ENCODE results near the gene MCUR1.
"Not testable (repeated sequence)": the region's sequence is repeated elsewhere in the genome, so short reads cannot be mapped to it uniquely, and the experiment has no call there.

MCUR1 gene, protein sequence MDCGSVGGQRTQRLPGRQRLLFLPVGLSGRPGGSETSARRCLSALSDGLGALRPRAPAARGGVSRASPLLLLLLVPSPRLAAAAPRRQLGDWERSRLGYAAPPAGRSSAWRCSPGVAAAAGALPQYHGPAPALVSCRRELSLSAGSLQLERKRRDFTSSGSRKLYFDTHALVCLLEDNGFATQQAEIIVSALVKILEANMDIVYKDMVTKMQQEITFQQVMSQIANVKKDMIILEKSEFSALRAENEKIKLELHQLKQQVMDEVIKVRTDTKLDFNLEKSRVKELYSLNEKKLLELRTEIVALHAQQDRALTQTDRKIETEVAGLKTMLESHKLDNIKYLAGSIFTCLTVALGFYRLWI

DNA sequence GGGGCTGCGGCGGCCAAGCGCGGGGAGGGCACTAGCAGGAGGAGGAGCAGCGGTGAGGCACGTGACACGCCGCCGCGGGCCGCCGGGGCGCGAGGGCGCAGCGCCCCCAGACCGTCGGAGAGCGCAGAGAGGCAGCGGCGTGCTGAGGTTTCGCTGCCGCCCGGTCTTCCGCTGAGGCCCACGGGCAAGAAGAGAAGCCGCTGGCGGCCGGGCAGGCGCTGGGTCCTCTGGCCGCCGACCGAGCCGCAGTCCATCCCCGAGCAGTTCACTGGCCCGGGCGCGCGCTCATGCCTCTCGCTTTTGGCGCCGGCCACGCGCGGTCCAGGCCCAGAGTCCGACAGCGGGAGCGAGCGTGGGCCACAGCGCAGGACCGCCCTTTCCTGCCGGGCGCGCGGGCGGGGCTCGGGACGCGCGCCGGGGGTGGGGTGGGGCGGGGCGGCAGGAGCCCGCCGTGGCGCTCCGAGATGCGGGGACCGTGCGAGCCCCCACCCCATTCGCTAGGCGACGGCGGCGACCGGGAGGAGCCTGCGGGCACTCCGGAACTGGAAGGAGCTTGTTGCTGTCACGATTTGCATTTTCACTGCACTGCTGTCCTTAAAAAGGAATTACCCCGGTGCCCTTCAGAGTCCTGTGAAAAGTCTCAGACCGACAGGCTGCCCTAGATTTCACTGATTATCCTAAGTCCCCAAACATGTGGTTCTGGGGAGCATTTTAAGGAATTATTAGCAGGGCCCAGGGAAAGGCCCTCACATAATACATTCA lies at the start of gene MCUR1:
Gene MCUR1, minus strand, starts transcription at position 382 of the 762 bp plus-strand sequence. Its CDS starts 128 bp downstream, at position 254.
- peak; percentile 78 for DNase-seq (ENCODE audit: low read depth)
- peak within 1 kb of the TSS; percentile 72 for H3K4me3 ChIP-seq (ENCODE audit: low read length)
- TF ChIP-seq, protein P1, sequence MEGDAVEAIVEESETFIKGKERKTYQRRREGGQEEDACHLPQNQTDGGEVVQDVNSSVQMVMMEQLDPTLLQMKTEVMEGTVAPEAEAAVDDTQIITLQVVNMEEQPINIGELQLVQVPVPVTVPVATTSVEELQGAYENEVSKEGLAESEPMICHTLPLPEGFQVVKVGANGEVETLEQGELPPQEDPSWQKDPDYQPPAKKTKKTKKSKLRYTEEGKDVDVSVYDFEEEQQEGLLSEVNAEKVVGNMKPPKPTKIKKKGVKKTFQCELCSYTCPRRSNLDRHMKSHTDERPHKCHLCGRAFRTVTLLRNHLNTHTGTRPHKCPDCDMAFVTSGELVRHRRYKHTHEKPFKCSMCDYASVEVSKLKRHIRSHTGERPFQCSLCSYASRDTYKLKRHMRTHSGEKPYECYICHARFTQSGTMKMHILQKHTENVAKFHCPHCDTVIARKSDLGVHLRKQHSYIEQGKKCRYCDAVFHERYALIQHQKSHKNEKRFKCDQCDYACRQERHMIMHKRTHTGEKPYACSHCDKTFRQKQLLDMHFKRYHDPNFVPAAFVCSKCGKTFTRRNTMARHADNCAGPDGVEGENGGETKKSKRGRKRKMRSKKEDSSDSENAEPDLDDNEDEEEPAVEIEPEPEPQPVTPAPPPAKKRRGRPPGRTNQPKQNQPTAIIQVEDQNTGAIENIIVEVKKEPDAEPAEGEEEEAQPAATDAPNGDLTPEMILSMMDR (conservative IDR thresholded peaks at IDR 0.05; ENCODE audit: low read length) = 0 out of 2 replicates have a peak, but pooled peaks have one; percentile 6

DNA sequence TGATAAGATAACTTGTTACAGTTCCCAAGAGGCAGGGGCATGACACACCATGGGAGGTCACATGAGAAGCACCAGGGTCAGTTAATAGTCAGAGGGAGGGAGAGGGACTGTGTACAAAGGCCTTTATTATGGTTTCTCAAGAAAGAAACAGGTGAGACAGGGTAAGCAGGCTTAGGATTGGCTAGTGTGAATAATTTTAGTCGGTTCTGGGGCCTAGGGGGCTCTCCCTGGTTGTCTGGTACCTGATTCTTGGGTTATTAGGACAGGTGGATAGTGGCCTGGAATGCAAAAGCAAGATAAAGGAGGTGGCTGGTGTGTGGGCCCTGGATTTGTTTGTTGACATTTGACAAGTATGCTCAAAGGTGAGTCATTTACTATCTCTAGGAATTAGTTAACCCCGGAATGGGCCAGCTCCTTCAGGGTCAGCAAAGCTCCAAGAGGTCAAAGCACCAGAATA lies 49.4 kb upstream of the MCUR1 start:
- no peak for DNase-seq (ENCODE audit: low read depth)
- TF ChIP-seq, protein P1 (conservative IDR thresholded peaks at IDR 0.05; ENCODE audit: low read length) = no peak
- H3K4me3 ChIP-seq (ENCODE audit: low read length) = no peak overlapping the region

DNA sequence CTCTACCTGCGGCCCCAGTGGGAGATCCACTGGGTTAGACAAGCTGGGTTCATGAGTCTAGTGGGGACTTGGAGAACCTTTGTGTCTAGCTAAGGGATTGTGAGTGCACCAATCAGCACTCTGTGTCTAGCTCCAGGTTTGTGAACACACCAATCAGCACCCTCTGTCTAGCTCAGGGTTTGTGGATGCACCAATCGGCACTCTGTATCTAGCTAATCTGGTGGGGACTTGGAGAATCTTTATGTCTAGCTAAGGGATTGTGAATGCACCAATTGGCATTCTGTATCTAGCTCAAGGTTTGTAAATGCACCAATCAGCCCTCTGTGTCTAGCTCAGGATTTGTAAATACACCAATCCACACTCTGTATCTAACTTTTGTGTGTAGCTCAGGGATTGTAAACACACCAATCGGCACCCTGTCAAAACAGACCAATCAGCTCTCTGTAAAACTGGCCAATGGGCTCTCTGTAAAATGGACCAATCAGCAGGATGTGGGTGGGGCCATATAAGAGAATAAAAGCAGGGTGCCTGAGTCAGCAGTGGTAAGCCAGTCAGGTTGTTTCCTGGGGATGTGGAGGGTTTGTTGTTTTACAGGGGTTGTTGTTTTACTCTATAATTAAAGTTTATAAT lies 46.3 kb upstream of the MCUR1 start:
- not testable (repeated sequence) for H3K4me3 ChIP-seq (ENCODE audit: low read length)

DNA sequence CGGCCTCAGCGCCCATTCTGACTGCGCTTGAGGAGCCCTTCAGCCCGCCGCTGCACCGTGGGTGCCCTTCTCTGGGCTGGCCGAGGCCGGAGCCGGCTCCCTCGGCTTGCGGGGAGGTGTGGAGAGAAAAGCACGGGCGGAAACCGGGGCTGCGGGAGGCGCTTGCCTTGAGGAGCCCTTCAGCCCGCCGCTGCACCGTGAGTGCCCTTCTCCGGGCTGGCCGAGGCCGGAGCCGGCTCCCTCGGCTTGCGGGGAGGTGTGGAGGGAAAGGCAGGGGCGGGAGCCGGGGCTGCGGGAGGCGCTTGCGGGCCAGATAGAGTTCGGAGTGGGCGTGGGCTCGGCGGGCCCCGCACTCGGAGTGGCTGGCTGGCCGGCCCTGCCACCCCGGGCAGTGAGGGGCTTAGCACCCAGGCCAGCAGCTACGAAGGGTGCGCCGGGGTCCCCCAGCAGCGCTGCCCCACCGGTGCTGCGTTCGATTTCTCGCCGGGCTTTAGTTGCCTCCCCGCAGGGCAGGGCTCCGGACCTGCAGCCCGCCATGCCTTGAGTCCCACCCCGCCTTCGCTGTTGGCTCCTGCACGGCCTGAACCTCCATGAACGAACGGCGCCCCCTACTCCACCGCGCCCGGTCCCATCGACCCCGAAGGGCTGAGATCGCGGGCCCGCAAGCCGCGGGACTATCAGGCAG lies 45.7 kb upstream of the MCUR1 start:
- TF ChIP-seq, protein P1 (conservative IDR thresholded peaks at IDR 0.05; ENCODE audit: low read length) = no peak
- H3K4me3 ChIP-seq (ENCODE audit: low read length) = no peak overlapping the region
- DNase-seq (ENCODE audit: low read depth) = no peak

More for the DNA sequence above, 46.3 kb upstream of the MCUR1 start:
- not testable (repeated sequence) for DNase-seq (ENCODE audit: low read depth)

DNA sequence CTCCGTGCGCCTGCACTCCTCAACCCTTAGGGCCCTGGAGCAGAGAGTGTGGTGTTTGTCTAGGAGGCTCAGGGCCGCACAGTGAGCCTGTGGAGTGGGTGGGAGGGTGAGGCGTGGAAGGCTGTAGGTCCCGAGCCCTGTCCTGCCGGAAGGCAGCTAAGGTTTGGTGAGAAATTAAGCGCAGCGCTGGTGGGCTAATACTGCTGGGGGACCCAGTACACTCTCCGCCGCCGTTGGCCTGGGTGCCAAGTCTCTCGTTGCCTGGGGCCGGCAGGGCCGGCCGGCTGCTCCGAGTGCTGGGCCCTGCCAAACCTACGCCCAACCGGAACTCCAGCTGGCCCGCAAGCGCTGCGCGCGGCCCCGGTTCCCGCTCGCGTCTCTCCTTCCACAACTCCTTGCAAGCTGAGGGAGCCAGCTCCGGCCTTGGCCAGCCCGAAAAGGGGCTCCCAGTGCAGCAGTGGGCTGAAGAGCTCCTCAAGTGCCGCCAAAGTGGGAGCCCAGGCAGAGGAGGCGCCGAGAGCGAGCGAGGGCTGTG lies 40.4 kb upstream of the MCUR1 start:
- TF ChIP-seq, protein P1 (conservative IDR thresholded peaks at IDR 0.05; ENCODE audit: low read length) = no peak

DNA sequence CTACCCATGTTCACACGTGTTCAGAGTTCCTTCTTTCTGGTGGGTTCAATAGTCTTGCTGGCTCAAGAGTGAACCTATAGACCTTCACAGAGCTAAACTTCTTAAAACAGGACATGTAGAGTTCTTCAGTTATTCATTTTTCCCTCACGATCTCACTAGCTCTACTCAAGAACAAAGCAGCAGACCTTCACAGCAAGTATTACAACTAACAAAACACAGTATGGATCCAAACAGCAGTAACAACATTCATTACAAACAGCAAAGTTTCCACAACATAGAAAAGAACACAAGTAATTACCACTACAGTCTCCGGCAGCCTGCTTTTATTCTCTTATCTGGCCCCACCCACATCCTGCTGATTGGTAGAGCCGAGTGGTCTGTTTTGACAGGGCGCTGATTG lies 39.5 kb upstream of the MCUR1 start:
- H3K4me3 ChIP-seq (ENCODE audit: low read length) = no peak overlapping the region
- DNase-seq (ENCODE audit: low read depth) = no peak
- TF ChIP-seq, protein P1 (conservative IDR thresholded peaks at IDR 0.05; ENCODE audit: low read length) = no peak

More for the DNA sequence above, 40.4 kb upstream of the MCUR1 start:
- no peak for DNase-seq (ENCODE audit: low read depth)
- H3K4me3 ChIP-seq (ENCODE audit: low read length) = no peak overlapping the region
